Upper lobe of right lung (tissue), 1 donor: ENCODE data around the gene MICALL2. TPM values are rescaled to one million over a fixed set of nuclear protein-coding genes. Genes with fewer than 3 reads are reported as not detected.

Source experiments
- ATAC-seq: fragments of 200-7000 bp; cut with Tn5 transposase; one replicate; pipeline ENCODE4 v1.9.1; 2020; ENCODE audit warnings: mild to moderate bottlenecking, moderate library complexity
- DNase-seq: peaks from one replicate; pipeline ENCODE4 v3.0.0-alpha.2; 2020
- H3K27ac ChIP-seq: fragments of 200-600 bp; one replicate; pipeline ENCODE4 v1.8.0; 2022
- H3K27me3 ChIP-seq: fragments of 200-600 bp; one replicate; pipeline ENCODE4 v1.8.0; 2022; ENCODE audit warnings: mild to moderate bottlenecking
- H3K36me3 ChIP-seq: fragments of 200-600 bp; one replicate; pipeline ENCODE4 v1.8.0; 2022
- H3K4me1 ChIP-seq: fragments of 200-600 bp; one replicate; pipeline ENCODE4 v1.8.0; 2022
- H3K4me3 ChIP-seq: fragments of 200-600 bp; one replicate; pipeline ENCODE4 v1.8.0; 2022; ENCODE audit warnings: mild to moderate bottlenecking
- H3K9me3 ChIP-seq: fragments of 200-600 bp; one replicate; pipeline ENCODE4 v1.8.0; 2022
- CTCF ChIP-seq: fragments of 200-600 bp; IDR thresholded peaks from one replicate; pipeline ENCODE4 v1.8.0; 2022; ENCODE audit warnings: antibody characterized with exemption
- intact Hi-C: fragments of 100-400 bp; cut with DNase I; formaldehyde crosslinking; loops from one replicate; pipeline ENCODE4 v1.11.0; 2022
- total RNA-seq: library from RNA; stranded (reverse); fragmentation: NEBNext Ultra II Directional; extraction: Animal tissue kit (Norgen Biotek cat#: 25700); gene quantifications from one replicate; pipeline ENCODE4 v1.2.1, GENCODE V29; 2021
- donor health status: DM: no; HTN: yes; CAD: no; lungs with severe emphysema.

MICALL2 gene
- total RNA-seq, 1 donor from 2014 or later, result 37.6 TPM

- intact Hi-C loops, result no loop called here
- no peak overlapping the region for H3K4me3 ChIP-seq
- H3K27ac ChIP-seq, result no peak overlapping the region
- no peaks in the 10 kb centered on the region for H3K4me1 ChIP-seq
- no peaks in the 10 kb centered on the region for H3K9me3 ChIP-seq
- peaks cover 24% of the 10 kb centered on the region for H3K27me3 ChIP-seq
- no peak for DNase-seq
- TF ChIP-seq CTCF, result no peak
- H3K36me3 ChIP-seq, result no peaks in the 10 kb centered on the region
- no peak for ATAC-seq
Observed at GRCh38 chr7:1426474-1426873, 32.8 kb downstream of the MICALL2 start.

GRCh38 chr7:1425292-1426136 lies 33.8 kb downstream of the MICALL2 start:
- Histone ChIP-seq H3K4me1 (no peaks in the 10 kb centered on the region), H3K27me3 (peaks cover 22% of the 10 kb centered on the region), H3K4me3 (no peak overlapping the region), H3K36me3 (no peaks in the 10 kb centered on the region), H3K9me3 (no peaks in the 10 kb centered on the region), H3K27ac (no peak overlapping the region)
- DNase-seq (no peak), ATAC-seq (no peak)
- no peak for TF ChIP-seq CTCF
- intact Hi-C loops, result no loop called here

- no peak overlapping the region for H3K27ac ChIP-seq
- H3K36me3 ChIP-seq, result no peaks in the 10 kb centered on the region
- no peaks in the 10 kb centered on the region for H3K9me3 ChIP-seq
- H3K4me1 ChIP-seq, result no peaks in the 10 kb centered on the region
- no peak for ATAC-seq
- no peak overlapping the region for H3K4me3 ChIP-seq
- no peak for TF ChIP-seq CTCF
- H3K27me3 ChIP-seq, result peaks cover 16% of the 10 kb centered on the region
- intact Hi-C loops, result no loop called here
- no peak for DNase-seq
Observed at GRCh38 chr7:1424041-1424440, 35.2 kb downstream of the MICALL2 start.

- TF ChIP-seq CTCF, result no peak
- intact Hi-C loops, result no loop called here
- Histone ChIP-seq H3K27me3 (peaks cover 16% of the 10 kb centered on the region), H3K36me3 (no peaks in the 10 kb centered on the region), H3K9me3 (no peaks in the 10 kb centered on the region), H3K4me3 (no peak overlapping the region), H3K27ac (no peak overlapping the region), H3K4me1 (no peaks in the 10 kb centered on the region)
- ATAC-seq, result no peak
- DNase-seq, result no peak
Observed at GRCh38 chr7:1423264-1423811, 35.9 kb downstream of the MICALL2 start.

- Histone ChIP-seq H3K4me1 (no peaks in the 10 kb centered on the region), H3K9me3 (no peaks in the 10 kb centered on the region), H3K4me3 (no peak overlapping the region), H3K27me3 (peaks cover 16% of the 10 kb centered on the region), H3K27ac (no peak overlapping the region), H3K36me3 (no peaks in the 10 kb centered on the region)
- intact Hi-C loops, result no loop called here
- no peak for ATAC-seq
- DNase-seq, result no peak
- TF ChIP-seq CTCF, result no peak
Observed at GRCh38 chr7:1422512-1423263, 36.6 kb downstream of the MICALL2 start.
